Stimulated activated effector memory CD8-positive, alpha-beta T cell treated with anti-CD3 and anti-CD28 coated beads, Interleukin-12 subunit alpha, Interleukin-12 subunit beta, amount 100 ng/mL, for 72 hours (primary cell): ENCODE measurements around the gene FRMD4A.
"Not testable (repeated sequence)": the region's sequence is repeated elsewhere in the genome, so short reads cannot be mapped to it uniquely, and the experiment has no call there.

Source experiments
- ATAC-seq: fragments of 150-1000 bp; cut with Tn5 transposase; 2 replicates; pipeline ENCODE4 v1.10.0; 2021
- DNase-seq, 2 donors: peaks; one replicate each; pipeline ENCODE4 v3.0.0; 2021 to 2022; ENCODE audit warnings: low spot score in 2 of 2
- H3K27ac Mint-ChIP-seq: one replicate; pipeline ENCODE4 v1.8.0; 2022; ENCODE audit warnings: mild to moderate bottlenecking, mixed read lengths
- H3K36me3 Mint-ChIP-seq: one replicate; pipeline ENCODE4 v1.8.0; 2022; ENCODE audit warnings: mild to moderate bottlenecking, mixed read lengths
- H3K4me1 Mint-ChIP-seq: one replicate; pipeline ENCODE4 v1.8.0; 2022; ENCODE audit warnings: mixed read lengths
- H3K4me3 Mint-ChIP-seq: one replicate; pipeline ENCODE4 v1.8.0; 2022; ENCODE audit warnings: mild to moderate bottlenecking, mixed read lengths
- H3K9me3 Mint-ChIP-seq: one replicate; pipeline ENCODE4 v1.8.0; 2022; ENCODE audit warnings: mixed read lengths

The FRMD4A gene

GRCh38 chr10:13946209-13946460 lies 384.6 kb downstream of the FRMD4A start:
- Mint-ChIP-seq H3K36me3 (no peaks in the 10 kb centered on the region), H3K4me1 (no peaks in the 10 kb centered on the region), H3K27ac (no peak overlapping the region), H3K9me3 (peaks cover 6% of the 10 kb centered on the region), H3K4me3 (no peak overlapping the region)
- ATAC-seq (no peak), DNase-seq (no peak)

- DNase-seq (no peak), ATAC-seq (no peak)
- peaks cover 3% of the 10 kb centered on the region for H3K9me3 Mint-ChIP-seq
- no peaks in the 10 kb centered on the region for H3K36me3 Mint-ChIP-seq
- H3K27ac Mint-ChIP-seq = no peak overlapping the region
- no peak overlapping the region for H3K4me3 Mint-ChIP-seq
- no peaks in the 10 kb centered on the region for H3K4me1 Mint-ChIP-seq
Measured at GRCh38 chr10:13945390-13946208, 385.1 kb downstream of the FRMD4A start.

GRCh38 chr10:13944823-13945222 lies 385.9 kb downstream of the FRMD4A start:
- no peak for DNase-seq
- Mint-ChIP-seq H3K27ac (no peak overlapping the region), H3K4me3 (no peak overlapping the region), H3K4me1 (no peaks in the 10 kb centered on the region), H3K9me3 (peaks cover 2% of the 10 kb centered on the region), H3K36me3 (no peaks in the 10 kb centered on the region)
- no peak for ATAC-seq

- Mint-ChIP-seq H3K4me1 (no peaks in the 10 kb centered on the region), H3K36me3 (no peaks in the 10 kb centered on the region), H3K4me3 (no peak overlapping the region), H3K27ac (no peak overlapping the region), H3K9me3 (peaks cover 2% of the 10 kb centered on the region)
- ATAC-seq = no peak
- no peak for DNase-seq
Measured at GRCh38 chr10:13943735-13944398, 386.9 kb downstream of the FRMD4A start.

GRCh38 chr10:13942035-13942434 lies 388.7 kb downstream of the FRMD4A start:
- H3K4me3 Mint-ChIP-seq = no peak overlapping the region
- ATAC-seq (peak; percentile 24), DNase-seq (no peak)
- no peak overlapping the region for H3K27ac Mint-ChIP-seq
- no peaks in the 10 kb centered on the region for H3K36me3 Mint-ChIP-seq
- H3K9me3 Mint-ChIP-seq = peaks cover 2% of the 10 kb centered on the region
- no peaks in the 10 kb centered on the region for H3K4me1 Mint-ChIP-seq

- H3K27ac Mint-ChIP-seq = no peak overlapping the region
- DNase-seq (no peak), ATAC-seq (no peak)
- H3K4me3 Mint-ChIP-seq = no peak overlapping the region
- no peaks in the 10 kb centered on the region for H3K36me3 Mint-ChIP-seq
- H3K4me1 Mint-ChIP-seq = no peaks in the 10 kb centered on the region
- peaks cover 2% of the 10 kb centered on the region for H3K9me3 Mint-ChIP-seq
Measured at GRCh38 chr10:13939391-13939790, 391.3 kb downstream of the FRMD4A start.

- H3K9me3 Mint-ChIP-seq = peaks cover 2% of the 10 kb centered on the region
- H3K4me3 Mint-ChIP-seq = no peak overlapping the region
- H3K27ac Mint-ChIP-seq = no peak overlapping the region
- no peaks in the 10 kb centered on the region for H3K4me1 Mint-ChIP-seq
- ATAC-seq (no peak), DNase-seq (no peak)
- H3K36me3 Mint-ChIP-seq = no peaks in the 10 kb centered on the region
Measured at GRCh38 chr10:13938950-13939349, 391.8 kb downstream of the FRMD4A start.

- ATAC-seq = no peak
- Mint-ChIP-seq H3K4me1 (no peaks in the 10 kb centered on the region), H3K4me3 (no peak overlapping the region), H3K36me3 (no peaks in the 10 kb centered on the region), H3K9me3 (peaks cover 2% of the 10 kb centered on the region), H3K27ac (no peak overlapping the region)
- no peak for DNase-seq
Measured at GRCh38 chr10:13936826-13937225, 393.9 kb downstream of the FRMD4A start.

- no peak for DNase-seq
- no peaks in the 10 kb centered on the region for H3K9me3 Mint-ChIP-seq
- no peaks in the 10 kb centered on the region for H3K36me3 Mint-ChIP-seq
- no peak overlapping the region for H3K4me3 Mint-ChIP-seq
- H3K27ac Mint-ChIP-seq = no peak overlapping the region
- peak; percentile 49 for ATAC-seq
- peaks cover 10% of the 10 kb centered on the region for H3K4me1 Mint-ChIP-seq
Measured at GRCh38 chr10:13930120-13930519, 400.6 kb downstream of the FRMD4A start.

GRCh38 chr10:13928451-13928850 lies 402.3 kb downstream of the FRMD4A start:
- H3K4me3 Mint-ChIP-seq = no peak overlapping the region
- no peaks in the 10 kb centered on the region for H3K9me3 Mint-ChIP-seq
- no peak overlapping the region for H3K27ac Mint-ChIP-seq
- peaks cover 10% of the 10 kb centered on the region for H3K4me1 Mint-ChIP-seq
- ATAC-seq (no peak), DNase-seq (no peak)
- no peaks in the 10 kb centered on the region for H3K36me3 Mint-ChIP-seq

GRCh38 chr10:13925971-13926780 lies 404.5 kb downstream of the FRMD4A start:
- no peak overlapping the region for H3K27ac Mint-ChIP-seq
- H3K9me3 Mint-ChIP-seq = no peaks in the 10 kb centered on the region
- DNase-seq = no peak
- peaks cover 10% of the 10 kb centered on the region for H3K4me1 Mint-ChIP-seq
- no peaks in the 10 kb centered on the region for H3K36me3 Mint-ChIP-seq
- ATAC-seq = no peak
- no peak overlapping the region for H3K4me3 Mint-ChIP-seq

- DNase-seq = no peak
Measured at GRCh38 chr10:13924040-13924725, 406.5 kb downstream of the FRMD4A start.

GRCh38 chr10:13922586-13922985 lies 408.1 kb downstream of the FRMD4A start:
- ATAC-seq = no peak
- no peak overlapping the region for H3K4me3 Mint-ChIP-seq
- DNase-seq = no peak
- H3K4me1 Mint-ChIP-seq = peaks cover 4% of the 10 kb centered on the region
- no peak overlapping the region for H3K27ac Mint-ChIP-seq
- no peaks in the 10 kb centered on the region for H3K9me3 Mint-ChIP-seq
- no peaks in the 10 kb centered on the region for H3K36me3 Mint-ChIP-seq

More at GRCh38 chr10:13924040-13924725, 406.5 kb downstream of the FRMD4A start:
- Mint-ChIP-seq H3K27ac (no peak overlapping the region), H3K4me1 (peaks cover 4% of the 10 kb centered on the region), H3K36me3 (no peaks in the 10 kb centered on the region), H3K9me3 (no peaks in the 10 kb centered on the region), H3K4me3 (no peak overlapping the region)
- ATAC-seq = no peak

GRCh38 chr10:13921941-13922340 lies 408.8 kb downstream of the FRMD4A start:
- H3K4me3 Mint-ChIP-seq = no peak overlapping the region
- ATAC-seq = no peak
- DNase-seq = no peak
- no peaks in the 10 kb centered on the region for H3K36me3 Mint-ChIP-seq
- no peak overlapping the region for H3K27ac Mint-ChIP-seq
- H3K9me3 Mint-ChIP-seq = no peaks in the 10 kb centered on the region
- H3K4me1 Mint-ChIP-seq = peaks cover 4% of the 10 kb centered on the region

- not testable (repeated sequence) for H3K4me3 Mint-ChIP-seq, ATAC-seq, H3K27ac Mint-ChIP-seq, H3K4me1 Mint-ChIP-seq, H3K36me3 Mint-ChIP-seq, DNase-seq, H3K9me3 Mint-ChIP-seq
Measured at GRCh38 chr10:13921131-13921530, 409.6 kb downstream of the FRMD4A start.
